PFSK-1 (cell line): Measurements from ENCODE around the gene TTC12.

Experiments used
- FOXP2 ChIP-seq: optimal IDR thresholded peaks from 2 replicates; pipeline ENCODE3; 2011; ENCODE audit warnings: borderline replicate concordance, control low read depth, inconsistent platforms; ENCODE audit not compliant: insufficient read depth; ENCODE audit errors: extremely low read length, extremely low read depth
- POLR2AphosphoS5 ChIP-seq: IDR thresholded peaks from 2 replicates; pipeline ENCODE4 v1.6.1; 2012; ENCODE audit warnings: low read depth, mild to moderate bottlenecking, control low read depth, low read length, moderate library complexity
- SIN3A ChIP-seq: IDR thresholded peaks from 2 replicates; pipeline ENCODE4 v1.6.1; 2012; ENCODE audit warnings: mild to moderate bottlenecking, low read length, moderate library complexity, borderline replicate concordance; ENCODE audit not compliant: insufficient read depth
- TAF1 ChIP-seq: IDR thresholded peaks from 2 replicates; pipeline ENCODE4 v1.6.1; 2012; ENCODE audit warnings: low read length, control low read depth, borderline replicate concordance; ENCODE audit not compliant: insufficient read depth
- TF ChIP-seq, protein P1 (sequence below), 2 experiments: IDR thresholded peaks; 2 replicates each; pipeline versions ENCODE4 v1.6.1 to v1.8.0; 2011 to 2012; ENCODE audit warnings: low read depth in 2 of 2, low read length in 2 of 2, control low read depth in 1 of 2, inconsistent platforms in 1 of 2, mild to moderate bottlenecking in 1 of 2, moderate library complexity in 1 of 2; ENCODE audit not compliant: insufficient read depth in 1 of 2

The TTC12 gene

DNA sequence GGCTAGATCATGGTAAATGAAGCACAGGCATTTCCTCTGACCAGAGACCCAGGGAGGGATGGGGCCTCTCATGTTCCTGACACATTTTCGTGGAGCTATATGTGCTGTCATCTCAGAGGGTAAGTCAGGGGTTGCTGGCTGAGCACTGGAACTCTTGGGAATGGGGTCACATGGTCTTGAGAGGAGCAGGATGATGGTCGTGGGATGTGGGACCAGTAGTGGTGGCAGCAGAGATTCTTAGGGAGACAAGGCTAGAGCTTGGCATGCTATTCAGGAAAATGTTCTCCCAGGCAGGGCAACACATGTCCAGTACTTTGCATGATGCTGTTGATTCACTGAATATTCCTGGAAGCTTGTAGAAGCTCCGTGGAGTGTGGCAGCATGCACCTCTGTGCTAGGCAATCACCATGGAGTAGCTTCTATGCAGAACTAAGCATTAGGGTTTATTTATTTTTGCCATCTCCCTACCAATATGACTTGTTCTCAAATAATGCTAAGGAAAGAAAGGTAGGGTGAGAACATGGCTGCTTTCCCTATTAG, 31.4 kb upstream of the TTC12 start:
- TF ChIP-seq POLR2AphosphoS5: no peak

DNA sequence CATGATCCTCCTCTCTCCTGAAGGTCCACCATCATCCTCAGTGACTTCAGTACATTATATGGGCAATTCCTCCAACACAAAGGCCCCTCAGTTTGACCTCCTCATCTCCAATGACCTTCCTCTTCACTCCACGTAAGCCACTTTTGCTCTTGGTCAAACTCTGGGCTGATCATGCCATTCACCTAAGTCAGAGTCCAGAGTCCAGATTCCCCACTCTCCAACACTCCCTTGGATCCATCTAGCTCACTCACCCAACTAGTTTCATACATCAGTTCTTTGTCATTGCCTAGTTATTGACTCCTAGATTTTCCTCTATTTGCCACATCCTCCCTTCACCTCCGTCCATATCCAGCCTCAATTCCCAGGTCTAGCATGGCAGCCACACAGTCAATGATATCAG, 30.5 kb upstream of the TTC12 start:
- TF ChIP-seq TAF1: no peak
- no peak for TF ChIP-seq SIN3A
- TF ChIP-seq, protein P1, sequence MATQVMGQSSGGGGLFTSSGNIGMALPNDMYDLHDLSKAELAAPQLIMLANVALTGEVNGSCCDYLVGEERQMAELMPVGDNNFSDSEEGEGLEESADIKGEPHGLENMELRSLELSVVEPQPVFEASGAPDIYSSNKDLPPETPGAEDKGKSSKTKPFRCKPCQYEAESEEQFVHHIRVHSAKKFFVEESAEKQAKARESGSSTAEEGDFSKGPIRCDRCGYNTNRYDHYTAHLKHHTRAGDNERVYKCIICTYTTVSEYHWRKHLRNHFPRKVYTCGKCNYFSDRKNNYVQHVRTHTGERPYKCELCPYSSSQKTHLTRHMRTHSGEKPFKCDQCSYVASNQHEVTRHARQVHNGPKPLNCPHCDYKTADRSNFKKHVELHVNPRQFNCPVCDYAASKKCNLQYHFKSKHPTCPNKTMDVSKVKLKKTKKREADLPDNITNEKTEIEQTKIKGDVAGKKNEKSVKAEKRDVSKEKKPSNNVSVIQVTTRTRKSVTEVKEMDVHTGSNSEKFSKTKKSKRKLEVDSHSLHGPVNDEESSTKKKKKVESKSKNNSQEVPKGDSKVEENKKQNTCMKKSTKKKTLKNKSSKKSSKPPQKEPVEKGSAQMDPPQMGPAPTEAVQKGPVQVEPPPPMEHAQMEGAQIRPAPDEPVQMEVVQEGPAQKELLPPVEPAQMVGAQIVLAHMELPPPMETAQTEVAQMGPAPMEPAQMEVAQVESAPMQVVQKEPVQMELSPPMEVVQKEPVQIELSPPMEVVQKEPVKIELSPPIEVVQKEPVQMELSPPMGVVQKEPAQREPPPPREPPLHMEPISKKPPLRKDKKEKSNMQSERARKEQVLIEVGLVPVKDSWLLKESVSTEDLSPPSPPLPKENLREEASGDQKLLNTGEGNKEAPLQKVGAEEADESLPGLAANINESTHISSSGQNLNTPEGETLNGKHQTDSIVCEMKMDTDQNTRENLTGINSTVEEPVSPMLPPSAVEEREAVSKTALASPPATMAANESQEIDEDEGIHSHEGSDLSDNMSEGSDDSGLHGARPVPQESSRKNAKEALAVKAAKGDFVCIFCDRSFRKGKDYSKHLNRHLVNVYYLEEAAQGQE (IDR thresholded peaks at IDR 0.05; ENCODE audit: insufficient read depth in 1 of 2, low read depth in 2 of 2, low read length in 2 of 2): no peak
- TF ChIP-seq FOXP2: no peak
- TF ChIP-seq POLR2AphosphoS5: no peak

DNA sequence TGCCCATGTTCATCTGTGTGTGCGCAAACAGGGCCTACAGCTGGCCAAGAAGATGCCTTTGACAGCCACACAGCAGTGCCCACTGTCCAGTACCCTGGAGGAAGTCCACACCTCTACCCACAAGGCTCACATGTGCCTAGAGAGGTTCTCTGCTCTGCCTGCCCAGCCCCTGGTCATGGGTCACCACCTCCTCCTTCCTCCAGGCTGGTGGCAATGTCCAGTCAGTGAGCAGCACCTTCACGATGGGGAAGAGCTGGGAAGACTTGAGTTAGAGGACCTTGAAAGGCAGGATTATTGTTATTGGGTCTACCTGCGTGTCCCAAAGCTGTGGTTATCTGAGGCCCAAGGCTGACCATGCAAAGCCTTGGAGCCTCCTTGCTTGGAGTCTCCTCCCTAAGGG, 28.4 kb upstream of the TTC12 start:
- TF ChIP-seq FOXP2: no peak
- no peak for TF ChIP-seq POLR2AphosphoS5
- TF ChIP-seq, protein P1 (IDR thresholded peaks at IDR 0.05; ENCODE audit: insufficient read depth in 1 of 2, low read depth in 2 of 2, low read length in 2 of 2): no peak
- no peak for TF ChIP-seq SIN3A
- no peak for TF ChIP-seq TAF1

DNA sequence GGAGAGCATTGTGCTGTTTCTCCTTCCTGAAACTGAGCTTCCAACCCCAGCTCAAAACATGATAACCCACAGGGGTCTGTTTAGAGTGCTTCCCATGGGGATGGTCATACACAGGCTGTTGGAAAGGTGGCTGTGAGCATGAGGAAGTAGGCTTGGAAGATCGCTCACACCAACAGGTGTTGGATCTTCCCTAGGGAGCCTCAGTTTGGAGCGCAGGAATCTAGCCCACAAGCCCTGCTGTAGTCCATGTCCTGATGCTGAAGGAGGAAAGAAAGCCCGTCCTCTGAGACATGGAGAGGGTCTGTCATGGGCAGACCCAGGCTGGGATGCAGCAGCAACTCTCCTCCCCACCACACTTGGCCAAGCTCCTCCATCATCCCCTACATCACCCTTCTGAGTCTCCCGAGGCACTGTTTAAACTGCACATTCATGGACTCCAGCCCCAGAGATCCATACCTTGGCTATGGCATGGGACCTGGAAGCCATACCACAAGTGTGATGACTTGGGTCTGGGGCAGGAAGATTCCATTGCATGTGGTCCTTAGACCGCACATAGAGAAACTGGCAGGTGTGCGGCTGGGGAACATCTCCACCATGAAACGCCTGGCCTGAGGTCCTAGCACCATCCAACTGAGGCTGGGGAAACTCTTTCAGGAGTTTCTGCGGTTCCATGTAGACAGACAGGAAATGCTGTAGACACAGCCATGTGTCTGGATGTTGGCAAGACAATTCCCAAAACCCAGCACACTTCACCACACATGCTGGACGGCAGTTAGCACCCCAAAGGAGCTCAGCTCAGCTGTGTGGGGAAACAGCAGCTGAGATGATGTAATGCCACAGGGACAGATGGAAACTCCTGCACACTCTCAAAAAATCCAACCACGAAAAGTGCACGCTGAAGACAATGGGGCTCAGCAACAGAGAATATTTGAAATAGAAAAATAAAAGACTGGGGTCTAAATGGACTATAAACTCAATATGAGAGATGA, 27.6 kb upstream of the TTC12 start:
- TF ChIP-seq FOXP2 (no peak), TAF1 (no peak), POLR2AphosphoS5 (no peak), SIN3A (no peak)
- TF ChIP-seq, protein P1 (IDR thresholded peaks at IDR 0.05; ENCODE audit: insufficient read depth in 1 of 2, low read depth in 2 of 2, low read length in 2 of 2): no peak

DNA sequence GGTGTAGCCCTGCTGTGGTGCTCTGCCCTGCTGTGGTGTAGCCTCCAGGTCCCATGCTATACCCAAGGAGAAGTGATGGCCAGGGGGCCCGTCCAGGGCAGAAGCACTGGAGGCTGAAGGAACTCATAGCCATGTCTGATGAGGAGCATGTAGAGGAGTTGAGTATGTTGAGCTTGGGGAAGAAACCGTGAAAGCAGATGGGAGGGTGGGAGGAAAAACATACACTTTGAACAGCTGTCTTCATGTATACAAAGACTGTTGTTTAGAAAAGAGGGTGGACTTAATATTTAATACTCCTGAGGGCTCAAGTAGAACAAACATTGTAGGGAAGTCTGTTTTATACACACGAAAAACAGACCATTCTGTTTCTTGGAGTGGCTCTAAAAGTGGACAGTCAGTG, 26.6 kb upstream of the TTC12 start:
- TF ChIP-seq POLR2AphosphoS5 (no peak), FOXP2 (no peak), TAF1 (no peak), SIN3A (no peak)
- TF ChIP-seq, protein P1 (IDR thresholded peaks at IDR 0.05; ENCODE audit: insufficient read depth in 1 of 2, low read depth in 2 of 2, low read length in 2 of 2): no peak
